ENCODE data around the gene BHLHE40.

The BHLHE40 gene

DNA sequence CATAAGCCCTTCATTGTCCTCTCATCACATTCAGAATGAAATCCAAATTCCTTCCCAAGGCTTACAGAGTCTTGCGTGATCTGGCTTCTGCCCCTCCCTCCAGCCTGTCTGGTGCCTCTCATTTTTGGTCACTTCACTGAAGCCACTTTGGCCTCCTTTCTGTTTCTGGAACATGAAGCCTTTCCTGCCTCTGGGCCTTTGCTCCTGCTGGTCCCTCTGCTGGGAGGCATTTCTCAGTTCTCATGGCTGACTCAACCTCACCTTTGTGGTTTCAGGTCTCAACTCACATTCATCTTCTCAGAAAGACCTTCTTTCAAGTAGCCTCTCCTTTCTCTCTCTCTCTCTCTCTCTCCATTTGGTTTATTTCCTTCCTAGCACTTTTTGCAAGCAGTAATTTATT is 43.9 kb upstream of the BHLHE40 start:
- Histone ChIP-seq H3K4me1 (ENCODE audit: insufficient read depth, low read length) (no peaks in the 10 kb centered on the region), H3K27me3 (ENCODE audit: insufficient read depth, low read length, poor library complexity) (no peaks in the 10 kb centered on the region), H3K36me3 (ENCODE audit: insufficient read depth, low read length) (no peaks in the 10 kb centered on the region), H2AFZ (ENCODE audit: low read depth, low read length) (no peak overlapping the region), H3K4me2 (ENCODE audit: insufficient read depth, low read length) (no peak overlapping the region), H3K9ac (ENCODE audit: low read depth, low read length) (no peak overlapping the region), H3K79me2 (ENCODE audit: insufficient read depth, low read length) (no peaks in the 10 kb centered on the region), H3K9me3 (ENCODE audit: insufficient read depth, low read length, severe bottlenecking) (no peaks in the 10 kb centered on the region), H4K20me1 (ENCODE audit: insufficient read depth, low read length) (no peaks in the 10 kb centered on the region), H3K4me3 (ENCODE audit: low read depth in 1 of 2, low read length in 2 of 2) (no peak overlapping the region), H3K27ac (ENCODE audit: low read length) (no peak overlapping the region)
- DNase-seq (no peak), ATAC-seq (ENCODE audit: insufficient read depth, low read depth) (peak; percentile 40; the same call in 1 of the 3 replicates)
- TF ChIP-seq, protein P1, sequence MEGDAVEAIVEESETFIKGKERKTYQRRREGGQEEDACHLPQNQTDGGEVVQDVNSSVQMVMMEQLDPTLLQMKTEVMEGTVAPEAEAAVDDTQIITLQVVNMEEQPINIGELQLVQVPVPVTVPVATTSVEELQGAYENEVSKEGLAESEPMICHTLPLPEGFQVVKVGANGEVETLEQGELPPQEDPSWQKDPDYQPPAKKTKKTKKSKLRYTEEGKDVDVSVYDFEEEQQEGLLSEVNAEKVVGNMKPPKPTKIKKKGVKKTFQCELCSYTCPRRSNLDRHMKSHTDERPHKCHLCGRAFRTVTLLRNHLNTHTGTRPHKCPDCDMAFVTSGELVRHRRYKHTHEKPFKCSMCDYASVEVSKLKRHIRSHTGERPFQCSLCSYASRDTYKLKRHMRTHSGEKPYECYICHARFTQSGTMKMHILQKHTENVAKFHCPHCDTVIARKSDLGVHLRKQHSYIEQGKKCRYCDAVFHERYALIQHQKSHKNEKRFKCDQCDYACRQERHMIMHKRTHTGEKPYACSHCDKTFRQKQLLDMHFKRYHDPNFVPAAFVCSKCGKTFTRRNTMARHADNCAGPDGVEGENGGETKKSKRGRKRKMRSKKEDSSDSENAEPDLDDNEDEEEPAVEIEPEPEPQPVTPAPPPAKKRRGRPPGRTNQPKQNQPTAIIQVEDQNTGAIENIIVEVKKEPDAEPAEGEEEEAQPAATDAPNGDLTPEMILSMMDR (IDR thresholded peaks at IDR 0.05; ENCODE audit: borderline replicate concordance, extremely low read depth, low read length, poor library complexity, severe bottlenecking), result no peak
- no peak for TF ChIP-seq EZH2 (IDR thresholded peaks at IDR 0.05; ENCODE audit: borderline replicate concordance, low read depth, low read length, severe bottlenecking)

DNA sequence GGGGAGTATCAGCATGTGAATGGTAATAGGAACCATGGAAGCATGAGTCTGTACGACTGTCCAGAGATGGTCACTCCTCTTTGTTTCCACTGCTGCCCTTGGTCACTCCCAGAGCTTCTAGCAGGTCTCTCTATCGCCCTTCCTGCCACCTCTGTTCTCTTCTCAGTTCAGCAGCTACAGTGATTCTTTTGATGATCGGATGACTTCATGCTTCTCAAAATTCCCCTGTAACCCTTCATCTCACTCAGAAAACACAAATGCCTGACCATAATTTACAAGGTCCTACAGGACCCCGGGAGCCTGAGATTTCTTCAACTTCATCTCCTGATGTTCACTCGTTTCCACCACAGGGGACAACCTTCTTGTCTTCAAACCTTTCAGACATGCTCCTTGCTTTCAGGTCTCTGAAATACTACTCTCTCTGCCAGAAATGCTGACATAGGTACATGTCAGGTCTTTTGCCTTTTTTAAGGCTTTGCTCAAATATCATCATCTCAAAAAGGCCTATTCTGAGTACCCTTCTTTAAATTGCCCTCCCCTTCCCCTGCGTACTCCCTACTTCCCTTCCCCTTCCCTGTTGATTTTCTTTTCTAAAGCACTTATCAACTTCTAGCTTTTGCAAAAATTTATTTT is 42.1 kb upstream of the BHLHE40 start:
- H3K4me1 ChIP-seq (ENCODE audit: insufficient read depth, low read length), result no peaks in the 10 kb centered on the region
- no peaks in the 10 kb centered on the region for H3K9me3 ChIP-seq (ENCODE audit: insufficient read depth, low read length, severe bottlenecking)
- no peaks in the 10 kb centered on the region for H3K79me2 ChIP-seq (ENCODE audit: insufficient read depth, low read length)
- H3K36me3 ChIP-seq (ENCODE audit: insufficient read depth, low read length), result no peaks in the 10 kb centered on the region
- no peak overlapping the region for H3K4me3 ChIP-seq (ENCODE audit: low read depth in 1 of 2, low read length in 2 of 2)
- no peak overlapping the region for H3K9ac ChIP-seq (ENCODE audit: low read depth, low read length)
- H4K20me1 ChIP-seq (ENCODE audit: insufficient read depth, low read length), result no peaks in the 10 kb centered on the region
- DNase-seq (no peak), ATAC-seq (ENCODE audit: insufficient read depth, low read depth) (no peak)
- no peak overlapping the region for H2AFZ ChIP-seq (ENCODE audit: low read depth, low read length)
- H3K4me2 ChIP-seq (ENCODE audit: insufficient read depth, low read length), result no peak overlapping the region
- H3K27ac ChIP-seq (ENCODE audit: low read length), result no peak overlapping the region
- TF ChIP-seq, protein P1 (IDR thresholded peaks at IDR 0.05; ENCODE audit: borderline replicate concordance, extremely low read depth, low read length, poor library complexity, severe bottlenecking), result no peak
- no peak for TF ChIP-seq EZH2 (IDR thresholded peaks at IDR 0.05; ENCODE audit: borderline replicate concordance, low read depth, low read length, severe bottlenecking)
- no peaks in the 10 kb centered on the region for H3K27me3 ChIP-seq (ENCODE audit: insufficient read depth, low read length, poor library complexity)

DNA sequence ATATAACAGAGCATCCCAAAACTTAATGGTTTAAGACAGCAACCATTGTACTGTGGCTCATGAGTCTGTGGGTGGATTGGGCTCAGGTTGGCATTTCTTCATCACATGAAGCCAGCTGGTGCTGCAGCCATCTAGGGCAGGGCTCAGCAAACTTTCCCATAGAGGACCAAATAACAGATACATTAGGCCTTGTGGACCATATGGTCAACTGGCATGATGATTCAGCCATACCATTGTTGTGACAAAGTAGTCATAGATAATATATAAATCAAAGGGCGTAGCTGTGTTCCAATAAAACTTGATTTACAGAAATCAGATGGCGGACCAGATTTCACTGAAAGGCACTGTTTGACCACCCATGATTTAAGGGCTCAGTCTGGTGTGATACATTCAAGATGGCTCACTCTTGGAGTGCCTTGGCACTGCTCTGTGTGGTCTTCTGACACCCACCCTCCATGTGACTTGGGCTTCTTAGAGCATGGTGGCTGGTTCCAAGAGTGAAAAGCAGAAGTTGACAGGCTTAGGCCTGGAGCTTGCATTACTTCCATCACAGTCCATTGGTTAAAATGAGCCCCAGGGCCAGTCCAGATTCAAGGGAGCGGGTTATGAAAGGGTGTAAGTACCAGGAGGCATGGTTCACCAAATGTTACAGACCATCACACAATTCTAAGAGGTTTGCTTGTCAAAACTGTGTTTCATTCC is 40.8 kb upstream of the BHLHE40 start:
- Histone ChIP-seq H3K4me1 (ENCODE audit: insufficient read depth, low read length) (no peaks in the 10 kb centered on the region), H3K79me2 (ENCODE audit: insufficient read depth, low read length) (no peaks in the 10 kb centered on the region), H3K36me3 (ENCODE audit: insufficient read depth, low read length) (no peaks in the 10 kb centered on the region), H3K27ac (ENCODE audit: low read length) (no peak overlapping the region), H3K9ac (ENCODE audit: low read depth, low read length) (no peak overlapping the region), H2AFZ (ENCODE audit: low read depth, low read length) (no peak overlapping the region), H3K4me2 (ENCODE audit: insufficient read depth, low read length) (no peak overlapping the region), H3K9me3 (ENCODE audit: insufficient read depth, low read length, severe bottlenecking) (no peaks in the 10 kb centered on the region), H3K4me3 (ENCODE audit: low read depth in 1 of 2, low read length in 2 of 2) (no peak overlapping the region), H3K27me3 (ENCODE audit: insufficient read depth, low read length, poor library complexity) (no peaks in the 10 kb centered on the region), H4K20me1 (ENCODE audit: insufficient read depth, low read length) (no peaks in the 10 kb centered on the region)
- TF ChIP-seq EZH2 (IDR thresholded peaks at IDR 0.05; ENCODE audit: borderline replicate concordance, low read depth, low read length, severe bottlenecking), result no peak
- TF ChIP-seq, protein P1 (IDR thresholded peaks at IDR 0.05; ENCODE audit: borderline replicate concordance, extremely low read depth, low read length, poor library complexity, severe bottlenecking), result no peak
- ATAC-seq (ENCODE audit: insufficient read depth, low read depth) (no peak), DNase-seq (no peak)

All from DND-41 (cell line).